Esophagus (tissue), 2 donors: ENCODE results near the gene FRMD4A. TPM values are rescaled to one million over a fixed set of nuclear protein-coding genes. Genes with fewer than 3 reads are reported as not detected.
A peak's percentile ranks its signal among the peaks of the same experiment; 100 is the strongest.

Source experiments
- H3K27ac ChIP-seq, 2 donors: one replicate each; pipeline ENCODE4 v1.5.1; 2013; ENCODE audit warnings: low read depth in 2 of 2, mild to moderate bottlenecking in 2 of 2, inconsistent platforms in 1 of 2, low read length in 1 of 2, moderate library complexity in 1 of 2
- H3K27me3 ChIP-seq, 2 donors: one replicate each; pipeline ENCODE4 v1.6.1; 2013; ENCODE audit warnings: low read length in 2 of 2, control low read depth in 1 of 2, mild to moderate bottlenecking in 1 of 2; ENCODE audit not compliant: insufficient read depth in 2 of 2, control insufficient read depth in 1 of 2
- H3K36me3 ChIP-seq, 2 donors: one replicate each; pipeline ENCODE4 v1.6.1; 2013; ENCODE audit warnings: low read length in 1 of 2; ENCODE audit not compliant: control insufficient read depth in 2 of 2, insufficient read depth in 2 of 2
- H3K4me1 ChIP-seq, 2 donors: one replicate each; pipeline ENCODE4 v1.6.1; 2013; ENCODE audit warnings: low read length in 1 of 2; ENCODE audit not compliant: control insufficient read depth in 2 of 2, insufficient read depth in 2 of 2
- H3K4me3 ChIP-seq, 2 donors: one replicate each; pipeline ENCODE4 v1.5.1; 2013; ENCODE audit warnings: low read length in 2 of 2, mild to moderate bottlenecking in 2 of 2, low read depth in 1 of 2, moderate library complexity in 1 of 2
- H3K9me3 ChIP-seq, 2 donors: one replicate each; pipeline ENCODE4 v1.6.1; 2013; ENCODE audit warnings: mild to moderate bottlenecking in 2 of 2, low read depth in 1 of 2, low read length in 1 of 2, moderate library complexity in 1 of 2; ENCODE audit not compliant: control insufficient read depth in 2 of 2, insufficient read depth in 1 of 2
- WGBS, 2 donors: extraction: QIAGEN DNeasy Blood & Tissue Kit; methylation state at CpG; one replicate each; pipeline ENCODE4 v1.1.7; 2013; 5-methylcytosine and 5-hydroxymethylcytosine counted together
- polyA plus RNA-seq, 2 donors: library from polyadenylated mRNA; stranded (reverse); fragments of 200-250 nt; gene quantifications; one replicate each; pipeline ENCODE4 v1.2.3, GENCODE V29; 2013
- donor health status: healthy with polysubstance abuse.
- donor health status: Bipolar disorder and iron deficiency.

FRMD4A gene
- polyA plus RNA-seq, 2 donors: 9.3 to 12.6 TPM

DNA sequence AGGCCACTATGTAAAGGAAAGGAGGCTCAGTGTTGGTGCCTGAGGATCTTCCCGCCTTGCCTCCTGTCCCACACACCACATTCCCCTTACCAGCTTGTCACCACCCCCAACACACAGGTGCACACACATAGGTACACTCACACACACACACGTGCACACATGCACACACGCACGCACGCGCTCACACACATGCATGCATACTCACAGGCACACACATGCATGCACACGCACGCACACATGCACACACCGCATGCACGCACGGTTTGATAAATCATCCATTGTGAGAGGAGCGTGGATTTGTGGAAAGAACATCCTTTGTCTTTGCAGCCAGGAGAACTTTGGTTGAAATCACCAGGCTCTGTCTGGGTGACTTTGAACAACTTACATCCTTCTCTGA lies 359.8 kb downstream of the FRMD4A start:
- peaks cover 3% of the 10 kb centered on the region in 2 donors for H3K27me3 ChIP-seq
- H3K27ac ChIP-seq: no peak overlapping the region
- 94% methylated on average over 12 of the region's 12 CpGs for WGBS, 2 donors
- H3K4me1 ChIP-seq: peaks cover 4 to 5% of the 10 kb centered on the region in 2 donors
- H3K36me3 ChIP-seq: peaks cover 0 to 3% of the 10 kb centered on the region in 2 donors
- no peak overlapping the region for H3K4me3 ChIP-seq
- no peaks in the 10 kb centered on the region for H3K9me3 ChIP-seq

DNA sequence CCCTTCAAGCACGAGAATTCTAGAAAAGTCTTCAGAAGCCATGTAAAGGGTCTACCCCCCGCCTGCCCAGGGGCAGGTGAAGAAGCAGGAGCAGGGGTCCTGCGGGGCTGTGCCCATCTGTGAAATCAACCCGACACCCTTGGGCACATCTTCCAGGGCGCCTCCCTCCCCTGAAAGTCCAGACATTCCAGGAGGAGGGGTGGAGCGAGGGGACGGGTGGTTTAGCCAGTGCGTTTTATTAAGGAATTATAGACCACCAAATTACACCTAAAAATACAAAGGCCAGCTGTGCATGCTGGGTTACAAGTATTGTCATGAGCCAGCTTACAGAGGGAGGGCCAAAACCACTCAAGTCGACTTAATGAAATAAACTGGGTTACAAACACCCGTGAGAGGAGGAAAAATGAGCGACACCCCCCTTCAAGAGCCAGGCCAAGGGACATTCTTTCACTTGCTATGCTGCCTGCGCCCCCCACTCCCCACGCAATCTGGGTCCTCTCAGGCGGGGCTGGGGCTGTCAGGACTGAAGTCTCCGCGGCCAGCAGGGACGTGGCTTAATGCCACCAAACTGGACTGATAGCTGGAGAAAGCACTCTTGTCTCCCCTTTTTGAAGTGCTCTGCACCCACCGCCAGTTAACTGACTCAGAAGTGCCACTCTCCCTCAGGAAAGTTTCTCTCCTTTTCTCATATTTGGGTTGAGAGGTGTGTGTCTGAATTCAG lies 360.3 kb downstream of the FRMD4A start:
- no peak overlapping the region for H3K27ac ChIP-seq
- WGBS, 2 donors: 77 to 84% methylated on average over 18 of the region's 18 CpGs
- no peak overlapping the region for H3K4me3 ChIP-seq

DNA sequence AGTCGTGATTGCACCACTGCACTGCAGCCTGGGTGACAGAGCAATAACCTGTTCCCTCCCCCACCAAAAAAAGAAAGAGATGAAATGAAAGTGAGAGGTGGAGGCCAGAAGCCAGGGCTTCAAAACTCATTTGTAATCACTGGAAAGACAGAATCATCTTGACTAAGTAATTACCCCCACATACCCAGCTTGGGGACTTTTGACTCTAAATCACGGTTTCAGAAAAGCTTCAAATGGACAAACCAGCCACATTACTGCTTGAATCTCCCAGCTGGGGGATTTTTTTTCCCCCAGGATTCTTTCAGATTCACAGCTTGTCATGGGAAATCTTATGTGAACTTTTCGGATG lies 361.0 kb downstream of the FRMD4A start:
- H3K27me3 ChIP-seq: peaks cover 3% of the 10 kb centered on the region in 2 donors
- no peaks in the 10 kb centered on the region for H3K9me3 ChIP-seq
- H3K27ac ChIP-seq: no peak overlapping the region
- no peak overlapping the region for H3K4me3 ChIP-seq
- H3K4me1 ChIP-seq: peaks cover 4 to 5% of the 10 kb centered on the region in 2 donors
- H3K36me3 ChIP-seq: peaks cover 0 to 3% of the 10 kb centered on the region in 2 donors
- WGBS, 2 donors: 78 to 83% methylated on average over 3 of the region's 3 CpGs

More for the DNA sequence above, 360.3 kb downstream of the FRMD4A start:
- H3K9me3 ChIP-seq: no peaks in the 10 kb centered on the region
- peaks cover 4 to 5% of the 10 kb centered on the region in 2 donors for H3K4me1 ChIP-seq
- peaks cover 0 to 3% of the 10 kb centered on the region in 2 donors for H3K36me3 ChIP-seq
- H3K27me3 ChIP-seq: peaks cover 3% of the 10 kb centered on the region in 2 donors

DNA sequence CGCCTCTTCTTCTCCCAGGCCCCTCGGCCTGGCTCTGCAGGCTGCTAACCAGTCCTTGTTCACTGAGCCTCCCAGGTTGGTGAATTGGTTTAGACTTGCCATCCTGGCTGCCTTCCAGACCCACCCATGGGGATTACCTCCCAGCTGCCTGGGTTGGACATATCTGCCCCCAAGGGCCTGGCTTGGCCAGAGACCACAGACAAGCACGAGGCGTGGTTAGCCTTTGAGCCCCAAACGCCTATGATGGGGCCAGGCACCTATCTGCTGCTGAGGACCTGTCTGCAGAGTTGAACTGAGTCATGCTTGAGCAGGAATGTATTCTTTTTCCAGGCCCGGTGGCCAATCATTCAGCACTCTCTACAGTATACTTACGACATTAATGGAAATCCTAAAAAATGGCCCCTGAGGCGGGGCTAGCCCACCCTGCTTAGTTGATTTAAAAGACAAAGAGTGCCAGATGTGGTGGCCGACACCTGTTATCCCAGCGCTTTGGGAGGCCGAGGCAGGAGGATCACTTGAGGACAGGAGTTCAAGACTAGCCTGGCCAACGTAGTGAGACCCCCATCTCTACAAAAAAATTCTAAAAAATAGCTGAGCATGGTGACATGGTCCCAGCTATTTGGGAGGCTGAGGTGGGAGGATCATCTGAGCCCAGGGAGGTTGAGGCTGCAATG lies 361.5 kb downstream of the FRMD4A start:
- peaks cover 0 to 3% of the 10 kb centered on the region in 2 donors for H3K36me3 ChIP-seq
- H3K27me3 ChIP-seq: peaks cover 3% of the 10 kb centered on the region in 2 donors
- 62 to 65% methylated on average over 12 of the region's 12 CpGs for WGBS, 2 donors
- H3K4me1 ChIP-seq: peaks cover 4 to 5% of the 10 kb centered on the region in 2 donors
- H3K4me3 ChIP-seq: no peak overlapping the region
- no peaks in the 10 kb centered on the region for H3K9me3 ChIP-seq
- H3K27ac ChIP-seq: peak overlapping the region in 1 of 2 donors; percentile 15

DNA sequence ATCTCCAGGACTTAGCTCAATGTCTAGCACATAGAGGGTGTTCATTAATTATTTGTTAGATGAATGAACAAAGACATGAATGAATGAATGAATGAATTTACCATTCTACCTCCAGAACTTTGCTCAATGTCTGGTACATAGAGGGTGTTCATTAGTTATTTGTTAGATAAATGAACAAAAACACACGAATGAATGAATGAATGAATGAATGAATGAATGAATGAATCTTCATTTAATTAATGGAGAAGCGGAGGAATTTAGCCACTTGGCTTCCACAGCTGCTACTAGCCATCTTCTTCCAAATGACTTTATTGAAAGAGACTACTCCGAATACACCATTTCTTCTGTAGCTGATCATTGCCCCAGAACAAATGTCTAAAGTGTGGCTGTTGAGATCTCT lies 368.9 kb downstream of the FRMD4A start:
- no peaks in the 10 kb centered on the region for H3K9me3 ChIP-seq
- H3K4me3 ChIP-seq: no peak overlapping the region
- H3K27ac ChIP-seq: no peak overlapping the region
- no peaks in the 10 kb centered on the region for H3K4me1 ChIP-seq
- no peaks in the 10 kb centered on the region for H3K36me3 ChIP-seq
- H3K27me3 ChIP-seq: no peaks in the 10 kb centered on the region
- WGBS, 2 donors: 87 to 90% methylated on average over 3 of the region's 3 CpGs

DNA sequence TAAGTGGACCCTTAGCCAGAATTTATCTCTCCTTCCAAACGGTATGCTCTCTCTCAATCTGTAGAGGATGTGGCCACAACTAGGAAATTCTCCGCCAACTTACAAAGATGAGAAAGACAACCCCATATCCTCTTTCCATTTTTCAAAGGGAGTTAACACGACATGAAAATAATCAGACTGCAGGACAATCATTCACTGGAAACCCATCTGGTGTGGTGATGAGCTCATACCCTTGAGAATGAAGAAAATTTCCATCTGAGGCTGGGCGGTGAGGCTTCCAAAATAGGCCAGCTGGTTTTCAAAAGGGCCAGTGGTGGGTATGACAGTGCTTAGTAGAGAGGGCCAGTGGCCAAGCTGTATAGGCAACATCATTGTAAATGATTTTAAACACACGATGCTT lies 369.6 kb downstream of the FRMD4A start:
- Histone ChIP-seq H3K4me3 (no peak overlapping the region), H3K4me1 (no peaks in the 10 kb centered on the region), H3K27me3 (no peaks in the 10 kb centered on the region), H3K36me3 (no peaks in the 10 kb centered on the region), H3K9me3 (no peaks in the 10 kb centered on the region), H3K27ac (no peak overlapping the region)
- 51 to 64% methylated on average over 5 of the region's 5 CpGs for WGBS, 2 donors

DNA sequence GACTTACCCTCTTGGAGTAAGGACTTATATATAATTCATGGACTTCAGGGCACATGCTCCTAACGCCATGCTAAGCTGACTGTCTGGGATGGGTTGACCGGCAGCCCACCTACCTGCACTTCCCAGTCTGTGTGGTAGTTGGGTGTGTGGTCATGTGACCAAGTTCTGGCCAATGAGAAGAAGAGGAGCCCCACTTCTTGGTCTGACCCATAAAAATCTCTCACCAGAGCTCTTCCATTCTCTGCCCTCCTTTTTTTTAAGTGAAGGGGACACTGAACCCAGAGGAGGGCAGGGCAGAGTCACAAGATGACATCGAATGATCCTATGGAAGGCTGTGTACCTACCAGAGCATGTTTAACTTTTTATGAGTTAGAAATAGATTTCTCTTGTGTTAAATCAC lies 370.1 kb downstream of the FRMD4A start:
- Histone ChIP-seq H3K4me3 (no peak overlapping the region), H3K9me3 (no peaks in the 10 kb centered on the region), H3K27me3 (no peaks in the 10 kb centered on the region), H3K36me3 (no peaks in the 10 kb centered on the region), H3K4me1 (no peaks in the 10 kb centered on the region), H3K27ac (no peak overlapping the region)
- 86 to 87% methylated on average over 3 of the region's 3 CpGs for WGBS, 2 donors

DNA sequence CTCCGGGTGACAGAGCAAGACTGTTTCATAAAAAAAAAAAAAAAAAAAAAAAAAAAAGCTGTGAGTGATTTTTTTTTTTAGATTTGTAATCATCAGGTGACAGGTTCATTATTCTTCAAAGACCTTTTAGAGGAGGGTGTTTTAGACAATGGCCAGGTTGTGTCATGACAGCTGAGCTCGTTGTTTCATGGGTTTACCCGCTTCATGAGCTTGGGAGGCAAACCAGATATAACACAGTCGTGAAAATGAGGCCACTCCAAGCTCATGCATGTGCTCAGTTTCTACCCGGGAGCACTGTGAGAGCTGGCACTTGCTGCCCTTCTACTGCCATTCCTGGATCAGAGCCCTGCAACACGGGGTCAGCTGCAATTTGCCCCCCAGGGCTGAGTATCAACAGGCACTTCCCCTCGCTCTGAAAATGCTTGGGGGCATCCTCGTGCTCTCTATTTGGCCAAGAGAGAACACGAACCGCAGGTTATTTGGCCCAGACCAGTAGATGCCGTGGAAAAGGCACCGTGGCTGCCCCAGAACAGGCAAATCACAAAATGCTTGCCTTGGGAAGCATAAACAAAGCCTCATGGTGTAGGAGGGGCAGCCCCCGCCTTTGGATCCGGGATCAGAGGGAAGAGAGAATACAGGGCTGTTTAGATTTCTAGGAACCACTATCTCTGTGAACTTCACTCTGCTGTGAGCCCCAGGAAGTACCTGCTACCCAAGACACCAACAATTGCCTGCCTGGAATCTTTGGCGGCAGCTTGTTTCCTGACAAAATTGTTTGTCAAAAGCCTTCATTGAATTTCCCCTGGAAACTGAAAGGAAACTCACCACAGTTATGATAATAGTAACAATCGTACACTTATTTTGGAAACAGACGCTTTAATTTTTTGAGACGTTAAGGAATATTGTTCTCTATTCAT lies 371.0 kb downstream of the FRMD4A start:
- no peaks in the 10 kb centered on the region for H3K36me3 ChIP-seq
- H3K27ac ChIP-seq: peak overlapping the region in 1 of 2 donors; percentile 8
- no peaks in the 10 kb centered on the region for H3K9me3 ChIP-seq
- H3K27me3 ChIP-seq: no peaks in the 10 kb centered on the region
- no peak overlapping the region for H3K4me3 ChIP-seq
- H3K4me1 ChIP-seq: no peaks in the 10 kb centered on the region
- WGBS, 2 donors: 40 to 48% methylated on average over 18 of the region's 18 CpGs

DNA sequence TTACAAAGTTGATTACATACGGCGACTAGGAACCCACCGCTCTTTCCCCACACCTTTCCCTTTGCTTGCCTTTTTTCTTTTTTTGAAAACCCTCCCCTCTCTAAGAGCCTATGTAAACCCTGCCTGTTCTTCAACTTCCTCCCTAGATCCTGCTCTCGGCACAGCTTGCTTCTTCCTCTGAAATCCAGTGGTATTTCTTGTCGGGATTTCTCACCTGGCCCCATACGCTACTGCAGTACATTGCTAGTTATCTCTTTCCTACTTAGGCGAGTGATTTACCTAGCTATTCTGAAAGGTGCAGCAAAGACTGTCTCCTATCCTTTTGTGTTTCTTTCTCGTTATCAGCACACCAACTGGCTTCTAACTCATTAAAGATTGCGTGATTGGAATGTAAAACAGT lies 372.9 kb downstream of the FRMD4A start:
- Histone ChIP-seq H3K27me3 (no peaks in the 10 kb centered on the region), H3K36me3 (no peaks in the 10 kb centered on the region), H3K4me1 (no peaks in the 10 kb centered on the region), H3K4me3 (no peak overlapping the region), H3K27ac (no peak overlapping the region), H3K9me3 (no peaks in the 10 kb centered on the region)
- 83 to 89% methylated on average over 9 of the region's 9 CpGs for WGBS, 2 donors
